Activated naive CD4-positive, alpha-beta T cell treated with anti-CD3 and anti-CD28 coated beads, Interleukin-2, amount 50 U/mL, for 16 hours (primary cell): ENCODE results near the gene ENKD1.
"Not testable (repeated sequence)": the region's sequence is repeated elsewhere in the genome, so short reads cannot be mapped to it uniquely, and the experiment has no call there.

Experiments
- DNase-seq: peaks from one replicate; pipeline ENCODE4 v3.0.0-alpha.2; 2020

The ENKD1 gene, protein sequence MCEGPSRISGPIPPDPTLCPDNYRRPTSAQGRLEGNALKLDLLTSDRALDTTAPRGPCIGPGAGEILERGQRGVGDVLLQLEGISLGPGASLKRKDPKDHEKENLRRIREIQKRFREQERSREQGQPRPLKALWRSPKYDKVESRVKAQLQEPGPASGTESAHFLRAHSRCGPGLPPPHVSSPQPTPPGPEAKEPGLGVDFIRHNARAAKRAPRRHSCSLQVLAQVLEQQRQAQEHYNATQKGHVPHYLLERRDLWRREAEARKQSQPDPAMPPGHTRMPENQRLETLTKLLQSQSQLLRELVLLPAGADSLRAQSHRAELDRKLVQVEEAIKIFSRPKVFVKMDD

DNA sequence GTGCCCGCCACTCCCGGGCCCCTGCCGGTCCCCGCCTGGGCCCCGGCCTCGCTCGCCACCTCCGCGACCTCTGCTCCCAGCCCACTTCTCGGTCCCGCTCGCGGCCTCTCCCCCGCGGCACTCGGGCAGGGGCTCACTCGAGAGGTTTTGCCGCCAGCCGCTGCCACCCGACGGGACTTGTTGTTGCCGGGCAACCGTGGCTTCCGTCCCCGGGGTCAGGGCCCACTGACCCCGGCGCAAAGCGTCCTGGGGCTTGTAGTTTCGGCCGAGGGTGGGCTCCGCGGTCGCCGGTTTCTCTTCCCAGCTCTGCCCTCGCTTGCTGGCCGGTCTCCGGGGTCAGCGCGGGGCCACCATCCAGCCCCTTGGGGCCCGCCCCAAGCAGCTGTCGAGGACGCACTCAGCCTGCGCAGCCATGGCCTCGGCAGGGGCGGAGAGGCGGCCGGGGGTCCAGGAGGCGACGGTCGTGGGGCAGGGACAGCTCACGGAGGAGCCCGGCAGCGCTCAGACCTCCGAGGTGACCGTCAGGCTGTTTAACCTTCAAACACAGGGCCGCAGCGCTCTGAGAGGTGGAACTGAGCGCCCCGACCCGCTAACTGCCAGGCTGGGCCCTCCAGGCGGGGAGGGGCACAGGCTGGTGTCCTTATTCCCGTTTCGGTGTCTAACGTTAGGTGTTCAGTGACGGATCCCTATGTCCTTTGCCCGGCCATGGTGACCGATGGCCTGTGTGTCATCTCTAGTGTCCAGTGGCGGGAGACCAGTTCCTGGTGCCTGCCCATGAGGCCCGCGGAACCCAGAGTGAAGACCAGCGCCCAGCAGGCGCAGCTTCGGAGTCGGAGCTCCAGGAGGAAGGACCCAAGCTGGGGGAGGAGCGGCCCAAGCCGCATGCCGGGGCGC, at the start of gene ENKD1, which contains the start of gene C16orf86:
ENKD1 (minus strand) TSS at position 192 of the 894 bp plus-strand sequence. CDS start 308 bp downstream, outside the sequence.
C16orf86 (plus strand) TSS at position 256 of the 894 bp plus-strand sequence; CDS start at position 413, 157 bp downstream.
- DNase-seq: peak; percentile 80

DNA sequence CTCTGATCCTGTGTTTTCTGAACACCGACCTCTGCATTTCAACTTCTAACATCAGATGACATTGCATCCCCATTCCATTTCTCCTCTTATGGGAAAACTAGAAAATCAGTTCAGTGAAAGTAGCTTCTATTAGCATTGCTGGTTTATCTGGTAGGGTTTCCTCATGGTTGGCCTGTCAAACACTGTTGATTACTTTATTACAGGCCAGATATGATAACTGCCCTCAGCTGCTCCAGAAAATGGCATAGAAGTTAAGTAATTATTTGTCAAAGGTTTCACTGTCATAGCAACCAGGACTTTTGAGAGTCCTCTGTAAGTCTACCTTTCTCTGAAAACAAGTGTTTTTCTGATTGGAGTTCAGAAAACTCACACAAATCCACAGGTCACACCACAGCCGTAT, 49.5 kb upstream of the ENKD1 start:
- no peak for DNase-seq

DNA sequence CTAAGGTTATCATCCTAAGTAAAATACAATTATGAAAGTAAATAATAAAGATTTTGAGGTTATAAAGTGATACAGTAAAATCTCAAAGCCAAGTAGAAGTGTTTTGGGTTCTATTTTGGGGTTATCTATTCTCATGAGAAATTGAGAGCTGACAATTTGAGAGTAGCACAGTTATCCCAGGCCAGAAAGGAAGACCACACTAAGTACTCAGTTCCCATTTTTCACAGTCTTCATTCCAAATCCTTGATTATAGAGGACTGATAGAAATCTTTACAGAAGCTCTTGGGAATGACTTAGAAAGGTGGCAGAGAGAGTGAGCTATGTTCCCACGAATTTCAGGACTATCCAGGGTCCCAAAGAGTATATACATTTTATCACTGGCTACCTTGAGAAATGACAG, 48.0 kb upstream of the ENKD1 start:
- no peak for DNase-seq

DNA sequence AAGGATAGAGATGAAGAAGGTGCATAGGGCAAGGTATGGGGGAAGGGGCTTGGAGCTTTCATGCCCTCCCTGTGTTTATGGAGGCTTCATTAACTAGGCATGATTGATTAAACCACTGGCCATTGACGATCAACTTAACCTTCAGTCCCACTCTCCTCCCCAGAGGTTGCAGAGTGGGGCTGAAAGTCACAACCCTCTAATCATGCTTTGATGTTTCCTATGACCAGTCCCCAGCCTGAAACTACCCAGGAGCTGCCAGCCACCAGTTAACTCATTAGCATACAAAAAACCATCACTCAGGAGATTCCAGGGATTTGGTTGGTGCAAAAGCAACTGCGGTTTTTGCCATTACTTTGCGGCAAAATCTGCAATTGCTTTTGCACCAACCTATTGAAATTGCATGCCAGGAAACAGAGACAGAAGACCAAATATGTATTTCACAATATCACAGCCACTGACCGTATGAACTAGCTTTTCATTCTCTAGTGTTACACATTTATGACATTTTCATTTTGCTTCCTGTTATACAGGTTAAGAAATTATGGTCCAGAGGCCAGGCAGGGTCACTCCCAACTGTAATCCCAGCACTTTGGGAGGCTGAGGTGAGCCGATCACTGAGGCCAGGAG, 47.2 kb upstream of the ENKD1 start:
- no peak for DNase-seq

DNA sequence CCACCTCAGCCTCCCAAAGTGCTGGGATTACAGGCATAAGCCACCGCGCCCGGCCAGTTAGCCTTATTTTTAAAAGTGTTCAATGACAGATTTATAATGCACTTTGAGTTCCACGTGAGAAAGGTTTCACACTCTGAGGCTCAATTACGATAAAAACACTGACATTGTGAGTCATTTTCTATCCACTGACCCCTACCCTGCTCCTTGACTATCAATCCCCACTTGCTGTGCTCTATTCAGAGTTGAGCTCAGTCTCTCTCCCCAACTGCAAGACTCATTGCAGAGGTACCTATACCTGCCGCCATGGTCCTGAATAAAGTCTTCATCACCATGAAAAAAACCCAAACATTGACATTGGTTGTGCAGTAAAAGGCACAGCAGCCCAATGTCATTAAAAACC, 44.1 kb upstream of the ENKD1 start:
- DNase-seq: no peak

DNA sequence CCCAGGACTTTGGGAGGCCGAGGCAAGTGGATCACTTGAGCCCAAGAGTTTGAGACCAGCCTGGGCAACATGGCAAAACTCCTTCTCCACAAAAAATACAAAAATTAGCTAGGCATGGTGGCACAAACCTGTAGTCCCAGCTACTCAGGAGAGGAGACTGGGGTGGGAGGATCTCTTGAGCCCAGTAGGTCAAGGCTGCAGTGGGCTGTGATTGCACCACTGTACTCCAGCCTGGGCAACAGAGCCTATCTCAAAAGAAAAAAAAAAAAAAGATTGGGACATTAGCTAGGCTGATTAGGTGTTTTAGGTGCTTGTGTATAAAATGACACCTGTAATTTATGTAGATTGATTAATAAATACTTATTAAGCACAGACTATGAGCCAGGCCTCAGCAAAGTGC, 42.5 kb upstream of the ENKD1 start:
- no peak for DNase-seq

DNA sequence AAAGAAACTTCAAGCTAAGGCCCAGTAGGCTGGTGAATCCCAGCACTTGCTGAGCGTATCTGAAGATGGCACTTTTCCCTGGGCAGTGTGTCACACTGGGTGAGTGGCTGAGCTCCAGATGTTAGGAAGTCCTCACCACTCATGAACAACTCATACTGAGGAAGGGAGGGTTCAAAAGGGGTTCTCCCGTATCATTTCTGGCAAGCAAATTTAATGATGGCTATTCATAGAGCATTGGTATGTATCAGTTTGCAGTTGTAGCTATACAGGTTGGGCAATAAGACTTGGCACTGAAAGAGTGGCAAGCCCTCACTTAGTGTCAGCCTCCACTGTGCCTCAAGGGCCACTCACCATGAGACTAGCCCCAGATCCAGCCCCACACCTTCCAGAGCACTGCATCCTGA, 41.8 kb upstream of the ENKD1 start:
- no peak for DNase-seq

DNA sequence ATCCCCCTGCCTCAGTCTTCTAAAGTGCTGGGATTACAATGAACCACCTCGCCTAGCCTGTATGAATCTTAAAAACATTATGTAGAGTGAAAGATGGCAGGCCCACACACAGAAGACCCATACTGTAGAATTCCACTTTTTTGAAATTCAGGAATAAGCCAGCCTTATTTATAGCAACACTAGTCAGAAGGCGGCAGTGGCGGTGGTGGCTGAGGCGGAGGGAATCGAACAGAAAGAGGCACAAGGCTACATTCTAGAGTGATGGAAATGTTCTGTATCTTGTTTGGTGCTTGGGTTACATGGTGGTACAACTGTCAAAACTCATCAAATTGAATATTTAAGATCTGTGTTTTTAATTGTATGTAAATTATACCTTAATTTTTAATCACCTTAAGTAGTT, 41.2 kb upstream of the ENKD1 start:
- no peak for DNase-seq

DNA sequence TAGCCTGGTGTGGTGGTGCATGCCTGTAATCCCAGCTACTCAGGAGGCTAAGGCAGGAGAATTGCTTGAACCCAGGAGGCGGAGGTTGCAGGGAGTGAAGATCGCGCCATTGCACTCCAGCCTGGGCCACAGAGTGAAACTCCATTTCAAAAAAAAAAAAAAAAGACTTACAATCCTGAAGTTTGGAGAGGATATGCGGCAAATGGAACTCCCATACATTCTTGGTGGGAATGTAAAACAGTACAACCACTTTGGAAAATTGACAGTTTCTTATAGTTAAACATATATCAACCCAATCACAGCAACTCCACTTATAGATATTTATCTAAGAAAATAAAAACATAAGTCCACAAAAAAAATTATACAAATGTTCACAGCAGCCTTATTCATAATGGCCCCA, 40.7 kb upstream of the ENKD1 start:
- DNase-seq: no peak

DNA sequence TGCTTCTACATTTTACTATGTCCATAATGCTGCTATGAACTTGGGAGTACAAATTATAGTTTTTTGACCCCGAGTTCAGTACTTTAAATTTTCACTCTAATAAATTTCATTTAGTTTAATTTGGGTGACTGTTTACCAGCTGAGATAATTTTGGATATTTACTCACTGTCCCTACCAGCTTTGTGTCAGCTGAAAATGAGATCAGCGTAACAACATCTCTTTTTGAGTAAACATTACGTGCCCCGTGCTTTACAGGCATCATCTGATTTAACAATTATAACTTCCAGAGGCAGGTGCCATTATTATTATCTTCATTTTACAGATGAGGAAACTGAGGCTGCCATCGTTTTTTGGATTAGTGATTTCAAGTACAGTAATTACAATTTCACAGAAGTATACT, 37.6 kb upstream of the ENKD1 start:
- DNase-seq: no peak

DNA sequence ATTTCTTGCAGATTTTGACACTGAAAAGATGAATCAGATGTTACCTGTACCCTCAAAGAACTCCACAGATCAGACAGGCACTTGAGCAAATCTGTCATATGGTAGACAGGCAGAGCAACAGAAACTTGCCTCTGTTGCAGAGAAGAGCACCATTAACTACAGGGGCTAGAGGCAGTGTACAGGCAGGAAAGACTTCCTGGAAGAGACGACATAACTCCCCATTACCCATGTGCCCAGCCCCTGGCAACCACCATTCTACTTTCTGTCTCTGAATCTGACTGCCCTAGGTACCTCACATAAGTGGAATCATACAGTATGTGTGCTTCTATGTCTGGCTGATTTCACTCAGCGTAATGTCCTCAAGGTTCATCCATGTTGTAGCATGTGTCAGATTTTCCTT, 37.1 kb upstream of the ENKD1 start:
- no peak for DNase-seq

DNA sequence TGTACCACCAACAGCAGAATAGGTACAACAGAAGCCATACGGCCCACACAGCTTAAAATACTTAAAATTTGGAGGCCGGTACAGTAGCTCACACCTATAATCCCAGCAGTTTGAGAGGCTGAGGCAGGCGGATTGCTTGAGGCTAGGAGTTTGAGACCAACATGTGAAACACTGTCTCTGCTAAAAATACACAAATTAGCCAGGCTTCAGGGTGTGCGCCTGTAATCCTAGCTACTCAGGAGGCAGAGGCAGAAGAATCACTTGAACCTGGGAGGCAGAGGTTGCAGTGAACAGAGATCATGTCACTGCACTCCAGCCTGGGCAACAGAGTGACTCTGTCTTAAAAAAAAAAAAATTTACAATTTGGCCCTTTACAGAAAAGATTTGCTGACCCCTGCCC, 35.6 kb upstream of the ENKD1 start:
- no peak for DNase-seq

DNA sequence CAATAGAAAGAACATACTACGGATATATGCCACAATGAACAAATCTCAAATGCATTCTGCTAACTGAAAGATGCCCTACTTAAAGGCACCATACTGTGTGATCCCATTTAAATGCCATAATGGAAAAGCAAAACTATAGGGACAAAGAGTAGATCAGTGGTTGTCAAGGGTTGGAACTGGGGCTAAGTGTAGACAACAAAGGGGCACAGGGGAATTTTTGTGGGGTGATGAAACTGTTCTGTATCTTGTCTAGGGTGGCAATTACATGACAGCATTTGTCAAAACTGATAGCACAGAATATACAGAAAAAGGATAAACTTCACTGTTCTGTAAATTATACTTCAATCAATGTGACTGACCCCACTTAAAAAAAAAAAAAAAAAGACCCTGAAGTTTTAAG, 34.9 kb upstream of the ENKD1 start:
- no peak for DNase-seq

DNA sequence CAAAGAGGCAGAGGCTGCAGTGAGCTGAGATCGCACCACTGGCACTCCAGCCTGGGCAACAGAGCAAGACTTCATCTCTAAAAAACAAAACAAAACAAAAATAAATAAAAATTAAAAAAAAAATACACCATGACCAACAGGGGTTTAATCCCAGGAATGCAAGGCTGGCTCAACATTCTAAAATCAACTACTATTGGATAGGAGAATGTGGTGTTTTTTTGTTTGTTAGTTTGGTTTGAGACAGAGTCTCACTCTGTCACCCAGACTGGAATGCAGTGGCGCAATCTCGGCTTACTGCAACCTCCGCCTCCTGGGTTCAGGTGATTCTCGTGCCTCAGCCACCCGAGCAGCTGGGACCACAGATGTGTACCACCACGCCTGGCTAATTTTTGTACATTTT, 32.7 kb upstream of the ENKD1 start:
- DNase-seq: no peak

DNA sequence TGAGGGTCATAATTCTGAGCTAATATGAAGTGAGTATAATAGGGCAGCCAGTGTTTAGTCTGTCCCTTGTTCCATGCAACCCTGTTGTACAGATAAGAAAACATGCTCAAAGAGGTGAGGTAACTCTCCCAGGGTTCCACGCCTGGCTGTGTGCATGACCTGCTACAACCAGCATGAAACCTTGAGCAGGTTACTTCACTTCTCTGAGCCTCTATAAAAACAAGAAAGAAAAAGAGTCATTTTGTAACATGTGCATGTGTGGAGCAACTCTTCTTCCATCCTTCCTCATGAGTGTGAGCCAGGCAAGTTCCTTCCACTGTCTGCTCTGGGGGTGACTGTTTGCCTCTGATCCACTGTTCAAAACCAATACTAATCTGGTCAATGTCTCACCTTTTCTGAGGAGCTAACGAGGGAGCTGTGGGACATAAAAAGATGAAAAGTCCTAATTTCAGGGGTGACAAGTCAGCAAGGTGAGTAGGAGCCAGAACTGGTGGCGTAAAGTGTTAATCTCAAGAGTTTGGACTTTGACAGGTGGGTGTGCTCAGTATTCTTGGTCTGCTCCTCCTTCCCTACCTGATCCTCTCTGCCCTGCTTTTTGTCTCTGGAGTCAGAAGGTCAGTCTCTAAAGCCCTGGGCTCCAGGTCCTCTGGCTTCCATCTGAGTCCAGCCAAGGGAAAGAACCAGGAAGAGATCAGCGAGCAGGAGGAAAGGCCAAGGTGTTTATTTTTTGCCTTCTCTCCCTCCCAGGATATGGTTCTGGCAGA, 31.1 kb upstream of the ENKD1 start:
- no peak for DNase-seq

DNA sequence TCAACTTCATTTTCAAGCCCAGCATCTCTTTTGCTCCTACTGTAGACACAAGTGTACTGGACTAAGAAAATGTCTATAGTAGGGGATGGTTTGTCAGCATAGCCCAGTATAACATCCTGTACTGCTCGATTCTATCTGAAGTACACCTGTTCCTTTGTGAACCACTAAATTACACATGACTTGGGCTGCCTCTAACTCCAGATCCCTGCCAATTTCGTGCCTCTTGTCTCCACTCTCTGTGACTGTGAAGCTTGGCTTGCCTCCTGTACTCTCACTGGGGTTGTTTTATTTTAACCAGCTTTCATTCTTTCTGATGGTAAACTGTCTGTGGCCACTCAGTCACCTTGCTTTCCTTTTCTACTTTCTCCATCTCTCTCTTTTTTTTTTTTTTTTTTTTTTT, 28.1 kb upstream of the ENKD1 start:
- no peak for DNase-seq

DNA sequence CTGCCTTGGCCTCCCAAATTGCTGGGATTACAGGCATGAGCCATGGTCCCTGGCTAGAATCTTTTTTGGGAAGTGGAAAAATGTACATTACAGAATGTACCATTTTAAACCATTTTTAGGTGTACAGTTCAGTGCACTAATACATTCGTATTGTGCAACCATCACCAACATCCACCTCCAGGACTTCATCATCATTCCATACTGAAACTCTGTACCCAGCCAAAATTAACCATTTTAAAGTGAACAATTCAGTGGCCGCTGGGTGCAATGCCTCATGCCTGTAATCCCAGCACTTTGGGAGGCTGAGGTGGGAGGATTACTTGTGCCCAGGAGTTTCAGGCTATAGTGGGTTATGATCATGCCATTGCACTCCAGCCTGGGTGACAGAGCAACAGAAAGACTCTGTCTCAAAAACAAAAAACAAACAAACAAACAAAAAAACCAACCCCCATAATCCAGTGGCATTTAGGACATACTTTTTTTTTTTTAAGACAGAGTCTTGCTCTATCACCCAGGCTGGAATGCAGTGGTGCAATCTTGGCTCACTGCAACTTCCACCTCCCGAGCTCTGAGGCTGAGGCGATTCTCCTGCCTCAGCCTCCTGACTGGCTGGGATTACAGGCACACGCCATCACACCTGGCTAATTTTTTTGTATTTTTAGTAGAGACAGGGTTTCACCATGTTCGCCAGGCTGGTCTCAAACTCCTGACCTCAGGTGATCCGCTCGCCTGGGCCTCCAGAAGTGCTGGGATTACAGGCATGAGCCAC, 27.2 kb upstream of the ENKD1 start:
- not testable (repeated sequence) for DNase-seq

DNA sequence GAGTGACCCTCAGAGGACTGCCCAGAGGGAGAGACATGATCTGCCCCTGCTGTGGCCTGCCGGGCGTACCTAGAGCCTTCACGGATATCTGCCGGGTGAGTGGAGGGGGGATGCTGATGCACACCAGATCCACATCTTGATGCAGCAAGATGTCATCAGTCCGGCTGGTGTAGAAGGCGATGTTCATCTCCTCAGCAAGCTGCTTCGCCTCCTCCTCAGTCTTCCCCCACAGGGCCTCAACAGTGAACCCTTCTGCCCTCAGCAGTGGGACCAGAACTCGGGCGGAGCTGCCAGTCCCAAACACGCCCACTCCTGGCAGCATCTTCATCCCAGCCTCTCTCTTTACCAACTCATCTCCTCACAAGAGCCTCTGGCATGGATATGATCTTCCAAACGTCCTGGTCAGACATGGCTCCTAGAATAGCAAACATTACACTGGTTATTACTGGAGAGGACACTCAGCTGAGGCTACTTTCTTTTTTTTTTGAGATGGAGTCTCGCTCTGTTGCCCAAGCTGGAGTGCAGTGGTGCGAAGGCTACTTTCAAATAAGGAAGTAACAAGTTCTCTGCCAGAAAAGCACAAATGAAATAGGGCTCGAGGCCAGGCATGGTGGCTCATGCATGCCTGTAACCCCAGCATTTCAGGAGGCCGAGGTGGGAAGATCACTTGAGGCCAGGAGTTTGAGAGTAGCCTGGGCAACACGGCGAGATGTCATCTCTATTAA, 19.0 kb upstream of the ENKD1 start:
- no peak for DNase-seq

DNA sequence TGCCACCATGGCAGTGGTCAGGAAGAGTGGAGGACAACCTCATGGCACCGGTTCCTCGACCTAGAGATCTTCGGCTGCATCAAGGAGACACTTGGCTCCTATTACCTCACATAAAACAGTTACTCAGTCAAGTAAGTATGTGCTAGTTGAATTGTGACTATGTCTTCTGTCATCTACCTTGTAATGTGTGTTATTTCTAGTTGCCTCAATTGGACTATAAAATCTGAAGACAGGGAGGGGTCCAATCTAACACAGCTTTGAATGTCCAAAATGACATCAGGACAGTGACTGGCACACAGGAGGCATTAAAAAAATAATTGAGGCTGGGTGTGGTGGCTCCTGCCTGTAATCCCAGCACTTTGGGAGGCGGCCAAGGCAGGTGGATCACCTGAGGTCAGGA, 17.2 kb upstream of the ENKD1 start:
- DNase-seq: no peak

DNA sequence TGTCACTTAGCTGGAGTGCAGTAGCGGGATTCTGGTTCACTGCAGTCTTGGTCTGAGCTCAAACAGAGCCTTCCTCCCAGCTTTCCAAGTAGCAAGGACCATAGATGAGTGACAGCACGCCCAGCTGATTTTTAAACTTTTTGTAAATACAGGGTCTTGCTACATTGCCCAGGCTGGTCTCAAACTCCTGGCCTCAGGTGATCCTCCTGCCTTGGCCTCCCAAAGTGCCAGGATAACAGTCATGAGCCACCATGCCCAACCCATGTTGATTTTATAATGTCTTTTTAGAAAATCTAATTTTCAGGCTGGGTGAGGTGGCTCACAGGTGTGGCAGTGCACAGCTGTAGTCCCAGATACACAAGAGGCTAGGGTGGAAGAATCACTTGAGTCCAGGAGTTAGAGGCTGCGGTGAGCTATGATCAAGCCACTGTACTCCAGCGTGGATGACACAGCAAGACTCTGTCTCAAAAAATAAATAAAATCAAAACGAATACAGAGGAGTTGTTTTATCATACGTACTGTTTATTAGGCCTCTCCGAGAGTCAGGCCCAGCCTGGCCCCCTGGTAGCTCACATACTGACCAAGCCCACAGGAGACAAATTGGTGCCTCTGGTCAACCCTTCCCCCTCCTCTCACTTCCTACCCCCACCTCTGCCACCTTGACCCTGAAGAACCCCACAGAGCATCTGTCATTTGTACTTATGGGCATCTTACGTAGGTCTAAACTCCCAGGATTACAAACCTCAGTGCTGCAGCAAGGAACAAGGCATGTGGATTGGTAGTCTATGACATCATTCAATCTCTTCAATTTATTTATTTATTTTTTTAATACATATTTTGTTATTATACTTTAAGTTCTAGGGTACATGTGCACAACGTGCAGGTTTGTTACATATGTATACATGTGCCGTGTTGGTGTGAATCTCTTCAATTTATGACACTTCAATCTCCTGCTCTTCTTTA, 13.7 kb upstream of the ENKD1 start:
- DNase-seq: no peak
